ENCODE data around the gene IRF7. TPM values are rescaled to one million over a fixed set of nuclear protein-coding genes. Genes with fewer than 3 reads are reported as not detected.

The IRF7 gene
- total and polyA plus RNA-seq, 2 of the 4 experiments (the other 2 are of a cell fraction) = 1.6 to 4.5 TPM

DNA sequence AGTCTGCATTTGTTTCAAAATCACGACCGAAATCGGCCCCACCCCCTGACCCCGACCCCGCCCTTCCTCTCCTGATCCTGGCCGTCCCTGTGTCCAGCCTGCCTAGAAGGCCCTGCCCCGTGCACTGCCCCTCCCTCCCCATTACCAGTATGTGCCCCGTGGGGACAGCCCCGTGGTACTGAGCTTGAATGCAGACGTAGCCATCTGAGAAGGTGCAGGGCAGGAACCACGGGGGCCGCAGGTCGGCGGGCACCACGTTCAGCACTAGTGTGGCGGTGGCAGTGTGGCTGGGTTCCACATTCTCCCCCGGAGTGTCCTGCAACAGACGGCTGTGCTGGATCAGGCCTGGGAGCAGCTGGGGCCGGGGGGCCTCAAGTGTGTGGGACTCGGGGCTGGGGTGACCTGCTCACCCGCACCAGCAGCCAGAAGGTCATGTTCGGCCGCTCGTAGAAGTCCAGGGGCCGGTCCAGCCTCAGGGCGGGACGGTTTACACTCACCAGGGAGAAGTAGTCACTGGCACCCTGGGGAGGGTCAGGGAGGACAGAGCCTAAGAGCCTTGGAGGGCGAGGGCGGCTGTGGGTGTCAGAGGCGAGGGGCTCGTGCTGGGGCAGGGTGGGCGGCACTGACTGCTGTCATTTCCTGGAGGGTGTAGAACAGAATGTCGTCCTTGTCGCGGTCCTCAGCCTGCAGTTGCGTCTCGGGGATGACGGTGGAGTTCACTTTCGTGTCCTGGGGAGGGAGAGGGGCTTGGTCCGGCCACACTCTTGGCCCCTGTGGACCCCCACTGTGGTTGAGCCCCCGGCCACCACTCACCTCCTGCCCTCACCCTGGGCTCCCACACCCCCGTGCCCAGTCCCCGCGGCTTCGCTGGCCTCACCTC, 5.4 kb upstream of the IRF7 start:
- BruUV-seq (replicated peaks) = no TSS peak
- peaks cover 6% of the 10 kb centered on the region; the same call in 1 of the 2 replicates for H3K36me3 ChIP-seq (ENCODE audit: control insufficient read depth, insufficient read depth, low read length)

More for the DNA sequence above, 5.4 kb upstream of the IRF7 start:
- H3K4me1 ChIP-seq (ENCODE audit: control insufficient read depth, insufficient read depth, low read length) = no peaks in the 10 kb centered on the region
- no peak overlapping the region for H2AK5ac ChIP-seq (ENCODE audit: low read depth, low read length)
- DNase-seq (no peak), ATAC-seq (ENCODE audit: low read depth) (no peak)
- ChIA-PET POLR2A (ENCODE audit: unreplicated experiment) (no interaction called here), CTCF (no interaction called here)
- H3K56ac ChIP-seq (ENCODE audit: extremely low read depth, insufficient read depth, low read length) = no peak overlapping the region
- H2AK9ac ChIP-seq (replicated peaks; ENCODE audit: low read depth, low read length, poor library complexity) = peak overlapping the region; percentile 37
- H3K18ac ChIP-seq (ENCODE audit: low read depth, low read length) = no peak overlapping the region
- no peak overlapping the region for H3K9ac ChIP-seq (ENCODE audit: low read depth, low read length)
- no peak overlapping the region for H4K91ac ChIP-seq (ENCODE audit: insufficient read depth, low read depth, low read length)
- H2BK20ac ChIP-seq (ENCODE audit: low read depth, low read length) = no peak overlapping the region
- TF ChIP-seq BHLHE40 (IDR thresholded peaks at IDR 0.05; ENCODE audit: low read depth, low read length) = no peak
- TF ChIP-seq MAZ (IDR thresholded peaks at IDR 0.05; ENCODE audit: borderline replicate concordance, low read depth, low read length) = no peak
- no peak overlapping the region for H4K5ac ChIP-seq (ENCODE audit: low read depth, low read length)
- intact Hi-C loops (cut with micrococcal nuclease) = no loop called here
- H2BK15ac ChIP-seq (ENCODE audit: low read depth, low read length) = no peak overlapping the region
- H3K14ac ChIP-seq (replicated peaks; ENCODE audit: low read depth, low read length) = no peak overlapping the region
- peaks cover 2 to 18% of the 10 kb centered on the region in 2 experiments; a peak in 1 of 4 replicates for H3K79me1 ChIP-seq (ENCODE audit: low read depth in 1 of 2, low read length in 2 of 2)
- H2BK120ac ChIP-seq (ENCODE audit: low read depth, low read length) = no peak overlapping the region
- H2AFZ ChIP-seq (replicated peaks; ENCODE audit: low read length, poor library complexity) = no peak overlapping the region
- in situ Hi-C loops (cut with MboI; ENCODE audit: low sequenced_read_pairs) = no loop called here
- H3K27ac ChIP-seq (ENCODE audit: insufficient read depth, low read length) = no peak overlapping the region
- H3K4me2 ChIP-seq (ENCODE audit: low read depth, low read length) = no peak overlapping the region
- H2BK5ac ChIP-seq (ENCODE audit: low read depth, low read length, poor library complexity, severe bottlenecking) = no peak overlapping the region
- no peak overlapping the region for H3K4me3 ChIP-seq (ENCODE audit: insufficient read depth, low read depth, low read length)
- 70% methylated on average over 24 of the region's 45 CpGs; no CpG with 5 or more reads in 1 of the 2 experiments for WGBS, 2 experiments (ENCODE audit: extremely low coverage in 2 of 2, insufficient read length in 1 of 2)
- no peaks in the 10 kb centered on the region; the same call in 1 of the 2 replicates for H4K20me1 ChIP-seq (ENCODE audit: insufficient read depth, low read length)
- dilution Hi-C loops (cut with HindIII; ENCODE audit: low sequenced_read_pairs, unreplicated experiment) = no loop called here
- H4K8ac ChIP-seq (ENCODE audit: low read depth in 2 of 2, low read length in 2 of 2) = no peak overlapping the region
- H3K27me3 ChIP-seq (ENCODE audit: control insufficient read depth, insufficient read depth, low read length) = no peaks in the 10 kb centered on the region
- 0 out of 2 replicates have a peak, but pooled peaks cover 3% of the 10 kb centered on the region for H3K9me1 ChIP-seq (ENCODE audit: insufficient read depth, low read length)
- H3K23ac ChIP-seq (ENCODE audit: low read depth, low read length) = no peak overlapping the region
- H3K4ac ChIP-seq (ENCODE audit: low read depth, low read length) = no peak overlapping the region
- H3K9me3 ChIP-seq (ENCODE audit: control insufficient read depth, insufficient read depth, low read length) = no peaks in the 10 kb centered on the region
